ENCODE data around the gene TMEM63B.
A peak's percentile ranks its signal among the peaks of the same experiment; 100 is the strongest.
"Not testable (repeated sequence)": the region's sequence is repeated elsewhere in the genome, so short reads cannot be mapped to it uniquely, and the experiment has no call there.

Gene TMEM63B

GRCh38 chr6:44172731-44173500 is 45.6 kb downstream of the TMEM63B start:
- ATAC-seq = peak; percentile 72 to 76

- no peak for ATAC-seq
Observed at GRCh38 chr6:44176130-44176761, 48.9 kb downstream of the TMEM63B start.

- ATAC-seq = peak; percentile 17 to 50
Observed at GRCh38 chr6:44176762-44177509, 49.6 kb downstream of the TMEM63B start.

- no peak for ATAC-seq
Observed at GRCh38 chr6:44177691-44178423, 50.5 kb downstream of the TMEM63B start.

GRCh38 chr6:44178424-44179071 is 51.2 kb downstream of the TMEM63B start:
- no peak for ATAC-seq

GRCh38 chr6:44179072-44179536 is 51.8 kb downstream of the TMEM63B start:
- no peak for ATAC-seq

GRCh38 chr6:44179648-44180047 is 52.3 kb downstream of the TMEM63B start:
- ATAC-seq = no peak

- ATAC-seq = no peak
Observed at GRCh38 chr6:44180406-44180805, 53.1 kb downstream of the TMEM63B start.

- ATAC-seq = no peak
Observed at GRCh38 chr6:44180886-44181285, 53.5 kb downstream of the TMEM63B start.

GRCh38 chr6:44181784-44182183 is 54.4 kb downstream of the TMEM63B start:
- not testable (repeated sequence) for ATAC-seq

- no peak for ATAC-seq
Observed at GRCh38 chr6:44182911-44183390, 55.6 kb downstream of the TMEM63B start.

GRCh38 chr6:44183783-44184182 is 56.4 kb downstream of the TMEM63B start:
- ATAC-seq = no peak

- ATAC-seq = not testable (repeated sequence)
Observed at GRCh38 chr6:44185356-44185755, 58.0 kb downstream of the TMEM63B start.

GRCh38 chr6:44185953-44186634 is 58.7 kb downstream of the TMEM63B start:
- ATAC-seq = peak in 1 of 2 donors; percentile 32

- ATAC-seq = no peak
Observed at GRCh38 chr6:44186635-44187025, 59.3 kb downstream of the TMEM63B start.

GRCh38 chr6:44188819-44189218 is 61.5 kb downstream of the TMEM63B start:
- no peak for ATAC-seq

- ATAC-seq = no peak
Observed at GRCh38 chr6:44189257-44189656, 61.9 kb downstream of the TMEM63B start.

GRCh38 chr6:44190715-44191114 is 63.4 kb downstream of the TMEM63B start:
- ATAC-seq = peak; percentile 64 to 92

- no peak for ATAC-seq
Observed at GRCh38 chr6:44192428-44193041, 65.2 kb downstream of the TMEM63B start.

- no peak for ATAC-seq
Observed at GRCh38 chr6:44193307-44193910, 66.1 kb downstream of the TMEM63B start.

- ATAC-seq = no peak
Observed at GRCh38 chr6:44194326-44194725, 67.0 kb downstream of the TMEM63B start.

Measured in activated CD4-positive, CD25-positive, alpha-beta regulatory T cell treated with anti-CD3 and anti-CD28 coated beads, Interleukin-2, amount 50 U/mL, for 24 hours (primary cell).